ENCODE results near the gene PRKN.
"Not testable (repeated sequence)": the region's sequence is repeated elsewhere in the genome, so short reads cannot be mapped to it uniquely, and the experiment has no call there.

Gene PRKN

DNA sequence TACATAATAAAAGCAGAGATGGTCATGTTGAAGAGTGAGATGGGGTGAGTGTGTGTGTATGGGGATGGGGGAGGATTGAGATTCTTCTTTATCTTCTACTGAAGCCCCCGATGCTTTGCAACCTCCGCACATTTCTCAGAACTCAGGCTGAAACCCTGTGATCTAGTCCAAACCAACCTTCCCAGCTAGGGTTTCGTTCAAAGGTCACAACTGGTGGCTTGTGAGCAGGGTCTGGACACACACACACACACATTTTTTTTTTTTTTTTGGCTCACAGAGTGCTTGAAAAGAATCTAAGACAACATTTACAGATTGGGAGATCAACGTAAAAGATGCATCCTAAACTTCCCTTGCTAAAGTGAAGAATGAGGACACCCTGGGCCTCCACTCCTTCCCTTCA, 1228.7 kb downstream of the PRKN start:
- DNase-seq, result no peak

DNA sequence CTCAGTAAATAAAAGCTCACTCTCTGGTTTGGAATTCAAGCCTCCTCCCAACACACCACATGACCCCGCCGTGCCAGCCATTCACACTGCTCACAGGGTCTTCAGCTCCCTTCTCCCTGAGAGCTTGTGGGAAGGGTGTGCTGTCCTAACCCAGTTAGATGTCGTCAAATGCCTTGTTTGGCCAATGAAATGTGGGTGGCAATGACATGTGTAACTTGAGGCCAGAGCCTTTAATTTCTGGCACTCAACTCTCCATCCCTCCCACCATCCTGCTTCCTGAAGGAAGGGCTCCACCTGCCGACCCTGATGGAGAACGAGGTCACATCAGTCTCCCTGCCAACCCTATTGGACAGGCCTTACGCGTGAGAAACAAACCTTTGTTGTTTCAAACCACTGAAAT, 1229.2 kb downstream of the PRKN start:
- DNase-seq, result no peak

DNA sequence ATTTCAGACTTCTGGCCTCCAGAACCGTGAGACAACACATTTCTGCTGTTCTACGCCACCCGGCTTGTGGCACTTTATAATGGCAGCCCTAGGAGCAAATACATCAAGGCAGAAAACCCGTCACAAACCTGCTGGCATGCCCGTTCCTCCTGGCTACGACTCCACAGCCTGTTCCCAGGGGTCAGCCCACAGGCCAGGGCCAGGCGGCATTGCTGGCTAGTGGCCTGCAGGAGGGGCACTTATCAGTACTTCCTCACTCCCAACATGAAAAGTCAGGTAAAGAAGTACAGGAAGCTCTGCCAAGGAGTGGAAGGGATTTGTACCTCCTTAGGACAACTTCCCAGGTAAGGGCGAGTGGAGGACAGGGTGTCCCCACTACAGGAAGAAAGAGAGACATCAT, 1230.6 kb downstream of the PRKN start:
- DNase-seq, result no peak

- not testable (repeated sequence) for DNase-seq
These were observed 1231.3 kb downstream of the PRKN start for GRCh38 chr6:161496271-161496670.

DNA sequence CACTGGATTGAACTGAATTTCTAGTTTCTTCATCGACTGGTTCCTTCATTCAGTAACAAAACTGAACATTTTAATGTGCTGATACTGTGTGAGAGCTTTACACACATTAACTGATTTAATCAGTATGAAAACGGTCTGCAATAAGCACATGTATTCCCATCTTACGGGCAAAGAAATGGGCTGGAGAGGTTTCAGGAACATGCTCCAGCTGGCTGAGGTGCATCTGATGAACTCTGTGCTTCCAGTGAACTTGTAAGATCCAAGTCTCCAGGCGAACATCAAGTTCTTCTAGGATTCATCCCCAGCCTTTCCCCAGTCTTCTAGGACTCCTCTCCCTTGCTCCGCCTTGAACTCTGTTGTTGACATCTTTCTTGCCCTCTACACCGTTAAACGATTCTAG, 1233.0 kb downstream of the PRKN start:
- no peak for DNase-seq

- DNase-seq, result no peak
These were observed 1233.9 kb downstream of the PRKN start for GRCh38 chr6:161493576-161494118.

DNA sequence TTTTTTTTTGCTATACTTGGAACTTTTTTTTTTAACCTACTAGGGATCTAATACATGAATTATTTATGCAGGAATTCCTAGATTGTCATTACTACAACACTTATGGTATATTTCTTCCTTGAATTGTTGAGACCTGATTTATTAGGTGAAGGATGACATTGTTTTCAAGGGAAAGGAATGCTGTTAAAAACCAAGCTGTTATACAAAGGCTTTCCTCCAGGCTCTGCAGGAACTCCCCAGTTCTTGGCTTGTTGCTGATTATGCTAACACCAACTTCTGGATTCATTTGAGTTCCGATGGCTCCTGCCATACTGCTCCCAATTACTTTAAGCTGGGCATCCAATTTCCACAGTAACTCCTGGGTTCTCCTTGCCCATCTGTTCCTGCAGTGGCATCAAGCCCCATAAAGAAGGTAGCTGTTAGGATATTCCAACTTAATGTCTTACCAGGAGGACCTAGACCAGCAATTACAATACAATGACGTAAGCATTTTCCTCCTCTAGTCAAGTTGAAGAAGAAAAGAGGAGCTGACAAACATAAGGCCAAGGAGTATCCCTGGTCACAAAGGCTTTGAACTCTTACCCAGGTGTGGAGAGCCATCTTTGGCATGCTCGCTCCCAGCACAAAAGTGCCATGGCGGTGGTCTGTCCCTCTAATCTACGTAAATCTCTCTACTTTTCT, 1237.8 kb downstream of the PRKN start:
- no peak for DNase-seq

GRCh38 chr6:161487694-161488093, 1239.9 kb downstream of the PRKN start:
- DNase-seq, result no peak

DNA sequence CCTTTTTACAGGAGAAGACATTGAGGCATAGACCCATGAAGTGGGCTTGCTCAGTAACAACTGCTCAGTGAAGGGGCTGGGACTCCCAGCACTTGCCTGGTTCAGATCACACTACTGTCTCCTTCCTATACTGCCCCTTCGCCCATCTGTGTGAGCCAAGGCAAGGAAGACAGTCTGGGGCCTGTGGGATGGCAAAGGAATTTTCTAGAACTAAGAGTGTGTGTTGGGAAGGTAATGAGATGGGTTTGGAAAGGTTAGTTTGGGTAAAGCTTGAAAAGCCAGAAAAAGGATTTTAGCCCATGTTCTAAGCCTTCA, 1240.4 kb downstream of the PRKN start:
- no peak for DNase-seq

DNA sequence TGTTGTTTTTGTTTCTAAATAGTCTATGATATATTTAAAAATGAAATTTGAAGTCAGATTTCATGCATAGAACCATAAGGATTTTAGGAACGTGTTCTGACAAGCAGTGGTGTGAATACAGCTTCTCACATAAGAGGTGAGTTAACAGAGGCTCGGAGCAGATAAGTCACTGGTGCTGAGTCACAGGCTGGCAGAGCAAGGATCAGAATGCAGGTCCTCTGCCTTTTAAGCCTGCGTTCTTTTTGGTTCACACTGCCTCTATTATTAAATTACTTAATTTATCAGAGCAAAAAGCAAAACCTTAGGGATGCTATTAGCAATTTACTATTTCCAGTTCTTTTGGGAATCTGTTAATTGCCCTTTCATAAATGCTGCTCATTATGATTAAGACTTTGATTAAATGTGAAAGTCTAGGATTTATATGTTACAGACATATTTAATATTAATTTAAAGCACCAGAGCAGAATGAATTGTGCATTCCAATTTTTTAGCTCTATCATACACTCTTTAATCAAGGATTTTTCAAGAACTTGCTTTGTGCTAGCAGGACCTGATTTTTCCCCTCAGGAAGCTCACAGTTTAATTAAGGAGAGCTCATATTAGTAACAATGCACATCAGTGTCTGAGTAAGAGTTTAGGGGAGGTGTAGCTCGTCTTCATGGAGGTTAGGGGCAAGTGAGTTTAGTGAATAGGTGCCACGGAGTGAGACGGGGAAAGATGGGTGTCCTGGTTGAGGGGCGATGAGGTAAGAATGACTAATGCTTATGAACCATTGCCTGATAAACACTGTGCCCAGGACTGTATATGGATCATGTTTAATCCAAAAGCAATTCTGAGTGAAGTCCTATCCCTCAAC, 1241.0 kb downstream of the PRKN start:
- DNase-seq, result no peak

GRCh38 chr6:161482517-161482858, 1245.1 kb downstream of the PRKN start:
- DNase-seq, result no peak

DNA sequence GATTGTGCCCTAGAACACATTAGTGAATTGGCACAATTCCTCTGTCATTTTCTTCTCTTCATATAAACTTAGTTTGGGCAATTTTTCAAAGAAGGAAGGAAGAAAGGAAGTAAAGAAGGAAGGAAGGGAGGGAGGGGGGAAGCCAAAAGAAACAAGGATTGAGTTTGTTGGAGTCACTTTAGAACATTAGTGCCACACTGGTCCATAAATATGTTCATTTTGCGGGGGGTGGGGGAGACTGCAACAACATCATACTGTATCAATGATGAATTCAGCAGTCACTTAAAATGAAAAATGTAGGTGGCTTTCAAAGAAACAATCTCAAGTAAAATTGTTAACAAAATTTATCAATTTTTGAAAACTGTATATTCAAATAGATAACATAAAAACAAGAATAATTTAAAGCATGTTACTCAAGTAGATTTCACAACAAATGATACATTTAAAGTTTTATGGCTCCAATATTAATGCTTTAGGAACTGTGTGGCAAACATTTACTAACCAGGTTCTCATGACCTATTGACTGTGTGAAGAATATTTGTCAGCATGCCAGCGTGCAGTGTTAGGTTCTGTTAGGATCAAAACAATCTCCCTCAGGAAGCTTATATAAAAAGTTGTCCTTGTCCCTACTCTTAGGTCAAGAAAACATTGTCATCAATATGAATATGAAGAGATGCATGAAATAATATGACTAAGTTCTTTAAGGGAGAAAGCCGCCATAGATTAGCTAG, 1245.6 kb downstream of the PRKN start:
- DNase-seq, result no peak

DNA sequence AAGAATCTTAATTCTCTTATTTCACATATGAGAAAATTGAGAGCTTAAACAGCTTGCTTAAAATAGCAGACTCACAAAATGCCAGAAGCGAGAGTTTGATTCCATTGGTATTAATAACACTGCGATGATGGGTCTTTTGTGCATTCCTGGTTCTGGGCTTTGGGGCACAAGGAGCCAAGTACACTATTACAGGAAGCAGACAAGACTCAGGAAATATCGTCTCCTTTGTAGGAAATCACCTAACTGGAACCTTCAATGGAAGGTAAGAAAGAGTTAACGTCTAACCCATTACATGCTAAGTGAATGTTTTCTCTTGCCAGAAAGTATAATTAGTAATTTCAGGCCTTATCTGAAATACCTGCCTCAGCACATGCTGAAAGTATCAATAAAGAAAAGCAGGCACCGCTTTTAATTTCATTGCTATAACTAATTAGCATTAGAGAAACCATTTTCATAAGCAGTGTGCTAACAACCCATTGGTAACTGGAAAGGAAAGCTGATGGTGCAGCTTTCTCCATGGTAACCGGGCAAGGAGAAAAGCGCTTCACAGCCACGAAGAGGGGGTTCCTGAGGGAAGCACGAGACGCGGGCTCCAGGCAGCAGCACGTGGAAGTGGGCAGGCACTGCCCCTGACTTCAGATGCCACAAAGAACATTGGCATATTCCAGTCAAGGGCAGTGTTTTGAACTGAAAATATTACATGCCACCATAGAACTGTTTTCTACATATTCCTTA, 1247.0 kb downstream of the PRKN start:
- no peak for DNase-seq

DNA sequence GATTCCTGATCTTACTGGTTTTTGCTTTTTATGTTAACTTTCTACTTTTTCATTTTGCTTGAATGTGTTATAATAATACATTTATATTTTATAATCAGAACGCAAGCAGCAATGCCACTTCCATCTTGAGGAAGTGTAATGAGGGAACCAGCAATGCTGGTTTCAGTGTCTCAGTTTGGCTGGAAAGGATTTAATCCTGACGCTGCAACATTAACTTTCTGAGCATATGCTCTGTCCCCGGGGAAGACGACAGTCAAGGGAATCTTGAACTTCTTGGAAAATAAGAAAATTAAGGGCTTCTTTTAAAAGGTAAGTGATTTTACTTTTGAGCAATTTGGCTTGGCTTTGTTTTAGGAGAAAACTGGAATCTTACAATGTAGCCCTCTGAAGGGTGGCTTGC, 1248.2 kb downstream of the PRKN start:
- no peak for DNase-seq

DNA sequence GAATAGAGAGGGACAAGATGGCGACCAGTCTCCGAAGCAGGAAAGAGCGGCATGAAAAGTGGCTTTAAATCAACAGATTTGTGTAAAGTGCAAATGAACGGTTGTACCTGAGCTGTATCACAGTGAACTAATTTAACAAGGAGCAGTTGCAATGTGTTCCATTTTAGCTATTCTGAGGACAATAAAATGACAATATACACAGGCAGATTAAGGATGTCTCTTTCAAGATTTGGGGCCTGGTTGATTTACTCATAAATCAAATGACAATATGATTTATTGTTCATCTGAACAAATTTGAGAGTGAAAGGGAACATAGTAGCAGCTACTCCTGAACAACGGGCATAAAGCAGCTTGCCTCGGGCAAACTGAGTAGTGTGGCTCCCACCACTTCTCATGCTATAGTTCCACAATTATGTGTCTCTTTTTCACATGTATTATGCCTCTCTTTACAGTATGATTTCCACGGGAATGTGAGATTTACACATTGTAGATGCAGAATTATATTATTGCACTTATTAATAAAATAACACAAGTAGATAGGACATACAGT, 1249.6 kb downstream of the PRKN start:
- no peak for DNase-seq

DNA sequence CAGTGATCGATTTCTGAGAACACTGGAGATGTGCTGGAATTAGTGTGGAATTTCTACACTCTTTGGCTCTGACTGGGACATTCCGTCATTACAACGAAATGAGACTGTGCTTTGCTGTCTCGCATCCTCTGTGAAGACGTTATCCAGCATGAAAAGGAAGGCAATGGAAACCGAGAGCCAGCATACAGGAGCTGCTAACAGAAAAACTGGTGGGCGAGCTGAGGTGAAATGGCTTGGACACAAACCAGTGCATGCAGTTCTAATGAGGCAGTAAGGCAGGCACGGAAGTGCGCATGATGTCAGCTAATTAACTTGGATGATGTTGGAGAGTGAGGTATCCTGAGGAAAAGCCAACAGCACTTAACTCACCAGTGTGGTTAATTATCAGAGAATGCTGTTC, 1250.9 kb downstream of the PRKN start:
- DNase-seq, result no peak

GRCh38 chr6:161465403-161465802, 1262.2 kb downstream of the PRKN start:
- no peak for DNase-seq

DNA sequence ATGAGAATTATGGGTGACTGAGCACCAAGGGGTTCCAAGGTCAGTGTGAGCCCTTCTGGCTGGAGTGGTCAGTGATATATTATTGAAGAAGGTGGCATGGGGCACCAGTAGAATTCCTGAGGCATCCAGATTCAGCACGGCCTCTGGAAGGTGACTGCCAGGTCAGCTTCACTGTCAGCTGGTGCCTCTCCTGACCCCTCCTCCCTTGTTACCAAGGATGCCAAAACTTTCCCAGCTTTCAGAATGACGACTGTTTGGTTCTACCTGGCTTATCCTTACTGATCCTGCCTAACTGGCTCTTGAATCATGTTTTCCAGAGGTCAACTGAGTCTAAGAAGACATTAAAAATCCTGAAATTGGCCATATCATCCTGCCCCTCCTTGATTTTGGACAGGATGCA, 1264.5 kb downstream of the PRKN start:
- no peak for DNase-seq

- DNase-seq, result no peak
These were observed 1265.4 kb downstream of the PRKN start for GRCh38 chr6:161462148-161462547.

DNA sequence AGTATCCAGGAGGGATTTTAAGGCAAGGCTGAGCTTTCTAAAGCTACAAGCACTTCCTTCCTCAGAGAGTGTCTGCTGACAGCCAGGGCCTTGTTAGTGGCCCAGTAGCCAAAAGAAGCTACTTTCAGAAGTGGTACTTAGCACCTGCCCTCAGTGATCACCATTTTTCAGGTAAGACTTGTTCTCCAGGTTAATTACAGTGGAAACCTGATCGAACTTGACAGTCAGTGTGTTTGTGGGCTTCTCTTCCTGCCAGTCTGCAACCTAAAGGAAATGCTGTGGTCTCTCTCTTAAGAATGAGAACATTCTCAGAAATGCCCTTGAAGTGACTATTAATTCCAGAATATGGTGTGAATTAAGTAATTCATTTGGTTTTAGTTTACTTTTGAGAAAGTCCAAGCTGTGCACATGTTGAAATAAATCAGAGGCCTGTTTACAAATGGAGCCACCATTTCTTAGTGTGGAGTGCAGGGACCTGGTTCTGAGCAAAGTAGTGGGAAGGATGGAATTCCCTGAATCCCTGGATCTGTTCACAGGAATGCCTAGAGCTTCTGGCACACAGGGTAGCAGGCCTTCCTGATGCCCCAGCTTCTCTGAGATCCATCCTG, 1268.5 kb downstream of the PRKN start:
- peak; percentile 31 for DNase-seq

GRCh38 chr6:161458201-161458951, 1269.2 kb downstream of the PRKN start:
- DNase-seq, result no peak

DNA sequence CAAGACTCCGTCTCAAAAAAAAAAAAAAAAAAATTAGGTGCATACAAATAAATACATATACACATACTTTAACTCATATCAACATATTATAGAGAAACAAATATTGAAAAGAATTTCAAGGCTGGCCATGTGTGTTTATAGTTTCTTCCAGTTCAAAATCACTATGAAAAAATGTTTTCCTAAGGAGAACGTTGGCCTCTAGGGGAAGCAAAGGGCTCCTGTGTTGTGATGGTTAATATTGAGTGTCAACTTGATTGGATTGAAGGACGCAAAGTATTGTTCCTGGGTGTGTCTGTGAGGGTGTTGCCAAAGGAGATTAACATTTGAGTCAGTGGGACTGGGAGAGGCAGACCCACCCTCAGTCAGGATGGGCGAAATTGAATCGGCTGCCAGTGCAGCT, 1271.7 kb downstream of the PRKN start:
- DNase-seq, result no peak

All from activated CD4-positive, alpha-beta T cell treated with anti-CD3 and anti-CD28 coated beads, Interleukin-2, amount 50 U/mL, for 16 hours (primary cell).